Measurements from ENCODE around the gene TM9SF2.
"Not testable (repeated sequence)": the region's sequence is repeated elsewhere in the genome, so short reads cannot be mapped to it uniquely, and the experiment has no call there.

TM9SF2 gene, protein sequence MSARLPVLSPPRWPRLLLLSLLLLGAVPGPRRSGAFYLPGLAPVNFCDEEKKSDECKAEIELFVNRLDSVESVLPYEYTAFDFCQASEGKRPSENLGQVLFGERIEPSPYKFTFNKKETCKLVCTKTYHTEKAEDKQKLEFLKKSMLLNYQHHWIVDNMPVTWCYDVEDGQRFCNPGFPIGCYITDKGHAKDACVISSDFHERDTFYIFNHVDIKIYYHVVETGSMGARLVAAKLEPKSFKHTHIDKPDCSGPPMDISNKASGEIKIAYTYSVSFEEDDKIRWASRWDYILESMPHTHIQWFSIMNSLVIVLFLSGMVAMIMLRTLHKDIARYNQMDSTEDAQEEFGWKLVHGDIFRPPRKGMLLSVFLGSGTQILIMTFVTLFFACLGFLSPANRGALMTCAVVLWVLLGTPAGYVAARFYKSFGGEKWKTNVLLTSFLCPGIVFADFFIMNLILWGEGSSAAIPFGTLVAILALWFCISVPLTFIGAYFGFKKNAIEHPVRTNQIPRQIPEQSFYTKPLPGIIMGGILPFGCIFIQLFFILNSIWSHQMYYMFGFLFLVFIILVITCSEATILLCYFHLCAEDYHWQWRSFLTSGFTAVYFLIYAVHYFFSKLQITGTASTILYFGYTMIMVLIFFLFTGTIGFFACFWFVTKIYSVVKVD

GRCh38 chr13:99501184-99501847 is at the start of gene TM9SF2:
TM9SF2 (plus strand) TSS chr13:99501472; CDS start chr13:99501607, 135 bp downstream.
- Histone ChIP-seq H3K9me3 (peaks cover 6% of the 10 kb centered on the region; the same call in 1 of the 2 replicates), H3K36me3 (replicated peaks) (peaks cover 4% of the 10 kb centered on the region), H3K4me1 (peaks cover 42% of the 10 kb centered on the region), H3K4me3 (peak within 1 kb of the TSS; percentile 96), H3K27me3 (ENCODE audit: low read depth) (no peaks in the 10 kb centered on the region)
- in situ Hi-C loops (cut with MboI; ENCODE audit: low sequenced_read_pairs), result no loop called here
- peak; percentile 91 to 99 for DNase-seq (ENCODE audit: low spot score in 2 of 2)

DNA sequence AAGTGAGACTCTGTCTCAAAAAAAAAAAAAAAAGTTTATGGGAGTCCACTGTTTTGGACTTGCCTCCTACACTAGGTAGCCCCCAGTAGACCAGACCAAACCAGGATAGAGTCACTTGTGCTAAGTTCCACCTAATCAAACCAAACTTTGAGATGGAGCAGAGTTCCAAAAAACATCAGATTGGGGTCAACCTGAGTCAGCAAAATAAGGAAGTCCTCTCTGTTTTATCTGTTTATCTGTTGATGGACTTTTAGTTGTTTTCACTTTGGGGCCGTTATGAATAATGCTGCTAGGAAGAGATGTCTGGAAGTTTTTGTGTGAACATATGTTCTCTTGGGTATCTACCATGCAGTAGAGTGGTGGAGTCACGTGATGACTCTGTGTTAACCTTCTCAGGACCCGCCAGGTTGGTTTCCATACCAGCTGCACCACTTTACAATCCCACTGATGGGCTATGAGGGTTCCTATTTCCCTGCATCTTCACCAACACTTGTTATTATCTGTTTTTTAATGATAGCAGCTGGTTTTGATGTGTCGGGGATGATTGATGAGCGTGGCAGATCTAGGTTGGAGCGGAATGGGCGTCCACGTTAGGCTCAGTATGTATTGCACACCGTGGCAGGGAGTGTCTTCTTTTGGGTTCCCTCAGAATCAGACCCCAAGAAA is 46.6 kb upstream of the TM9SF2 start:
- DNase-seq (ENCODE audit: low spot score in 2 of 2), result no peak
- Histone ChIP-seq H3K9me3 (no peaks in the 10 kb centered on the region), H3K36me3 (replicated peaks) (no peaks in the 10 kb centered on the region), H3K4me3 (no peak overlapping the region), H3K27me3 (ENCODE audit: low read depth) (no peaks in the 10 kb centered on the region), H3K4me1 (no peaks in the 10 kb centered on the region)
- in situ Hi-C loops (cut with MboI; ENCODE audit: low sequenced_read_pairs), result no loop called here

DNA sequence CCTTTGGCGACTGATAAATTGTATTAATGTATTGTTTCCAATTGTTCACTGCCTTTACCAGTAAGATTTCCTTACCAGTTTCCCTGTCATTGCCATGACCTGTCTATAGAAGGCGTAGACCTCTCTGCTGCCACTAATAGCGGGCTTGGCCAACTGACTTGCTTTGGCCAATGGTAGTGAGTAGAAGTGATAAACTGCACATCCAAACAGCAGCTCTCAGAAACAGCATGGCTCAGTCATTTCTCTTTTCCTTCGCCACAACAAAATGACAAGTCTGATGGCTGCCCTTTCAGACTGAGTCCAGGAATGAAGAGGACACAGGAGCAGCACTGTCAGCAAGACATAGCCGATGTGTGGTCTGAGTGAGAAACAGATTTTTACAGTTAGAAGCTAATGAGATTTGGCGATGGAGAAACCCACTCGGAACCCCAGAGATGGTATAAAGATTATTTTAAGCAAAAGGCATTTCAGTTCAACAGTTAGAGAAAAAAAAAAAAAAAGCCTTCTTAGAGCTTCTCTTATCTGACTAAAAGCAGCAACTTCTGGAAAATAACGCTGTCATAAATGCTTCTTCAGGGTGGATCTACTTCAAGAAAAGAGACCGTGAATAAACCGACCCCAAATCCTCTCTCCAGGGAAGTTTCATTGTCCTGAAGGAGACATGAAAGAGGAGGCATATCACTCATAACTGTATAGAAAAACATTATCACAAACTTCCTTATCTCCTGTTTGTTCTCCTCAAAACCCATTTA is 42.0 kb upstream of the TM9SF2 start:
- in situ Hi-C loops (cut with MboI; ENCODE audit: low sequenced_read_pairs), result no loop called here

DNA sequence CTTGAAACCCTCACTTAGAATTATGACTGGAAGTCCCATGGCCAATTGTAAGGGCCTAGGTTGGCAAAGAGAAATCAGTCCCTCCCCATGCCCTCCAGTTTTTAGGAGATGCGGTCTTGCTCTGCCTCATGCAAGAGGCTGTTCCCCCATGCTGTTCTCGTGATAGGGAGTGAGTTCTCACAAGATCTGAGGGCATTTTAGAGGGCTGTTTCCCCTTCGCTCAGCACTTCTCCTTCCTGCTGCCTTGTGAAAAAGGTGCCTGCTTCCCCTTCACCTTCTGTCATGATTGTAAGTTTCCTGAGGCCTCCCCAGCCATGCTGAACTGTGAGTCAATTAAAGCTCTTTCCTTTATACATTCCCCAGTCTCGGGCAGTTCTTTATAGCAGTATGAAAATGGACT is 40.5 kb upstream of the TM9SF2 start:
- DNase-seq (ENCODE audit: low spot score in 2 of 2); H3K4me3 ChIP-seq; H3K4me1 ChIP-seq; H3K27me3 ChIP-seq (ENCODE audit: low read depth); in situ Hi-C loops (cut with MboI; ENCODE audit: low sequenced_read_pairs); H3K36me3 ChIP-seq (replicated peaks); H3K9me3 ChIP-seq: not testable (repeated sequence)

More for the DNA sequence above, 42.0 kb upstream of the TM9SF2 start:
- no peak overlapping the region for H3K4me3 ChIP-seq
- DNase-seq (ENCODE audit: low spot score in 2 of 2), result no peak
- H3K4me1 ChIP-seq, result no peaks in the 10 kb centered on the region
- H3K36me3 ChIP-seq (replicated peaks), result no peaks in the 10 kb centered on the region
- 0 out of 2 replicates have a peak, but pooled peaks cover under 1% of the 10 kb centered on the region for H3K27me3 ChIP-seq (ENCODE audit: low read depth)
- no peaks in the 10 kb centered on the region for H3K9me3 ChIP-seq

DNA sequence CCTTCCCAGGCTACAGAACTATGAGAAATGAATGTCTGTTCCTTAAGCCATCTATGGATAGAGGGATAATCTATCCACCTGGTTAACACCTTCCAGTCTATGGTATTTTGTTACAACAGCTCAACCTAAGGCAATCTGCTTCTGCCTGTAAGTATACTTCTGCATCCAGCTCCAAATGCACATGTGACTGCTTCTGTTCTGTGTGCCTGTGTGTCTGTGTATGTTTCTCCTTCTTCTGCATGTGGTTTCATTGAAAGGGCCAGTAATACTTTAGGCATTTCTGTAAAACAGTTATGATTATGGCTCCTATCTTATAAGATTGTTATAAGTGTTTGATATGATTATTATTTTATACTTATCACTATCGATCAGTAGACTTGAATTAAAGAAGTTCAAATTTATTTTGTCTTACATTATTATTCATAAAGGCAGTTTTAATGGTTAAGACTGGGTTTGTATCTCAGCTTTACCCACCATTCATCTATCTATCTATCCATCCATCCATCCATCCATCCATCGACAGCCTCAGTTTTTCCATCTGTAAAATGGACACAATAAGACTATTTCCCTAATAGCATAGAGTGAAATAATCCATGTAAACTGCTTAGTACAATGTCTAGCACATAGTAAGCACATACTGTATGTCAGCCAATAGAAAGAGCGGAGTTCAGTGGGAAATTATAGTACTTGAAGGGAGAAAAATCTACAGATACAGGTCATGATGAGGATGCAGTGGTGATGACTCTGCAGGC is 37.5 kb upstream of the TM9SF2 start:
- Histone ChIP-seq H3K9me3 (no peaks in the 10 kb centered on the region), H3K4me1 (no peaks in the 10 kb centered on the region), H3K4me3 (no peak overlapping the region), H3K27me3 (ENCODE audit: low read depth) (peaks cover 8% of the 10 kb centered on the region; the same call in 1 of the 2 replicates), H3K36me3 (replicated peaks) (no peaks in the 10 kb centered on the region)
- in situ Hi-C loops (cut with MboI; ENCODE audit: low sequenced_read_pairs), result no loop called here
- DNase-seq (ENCODE audit: low spot score in 2 of 2), result no peak

DNA sequence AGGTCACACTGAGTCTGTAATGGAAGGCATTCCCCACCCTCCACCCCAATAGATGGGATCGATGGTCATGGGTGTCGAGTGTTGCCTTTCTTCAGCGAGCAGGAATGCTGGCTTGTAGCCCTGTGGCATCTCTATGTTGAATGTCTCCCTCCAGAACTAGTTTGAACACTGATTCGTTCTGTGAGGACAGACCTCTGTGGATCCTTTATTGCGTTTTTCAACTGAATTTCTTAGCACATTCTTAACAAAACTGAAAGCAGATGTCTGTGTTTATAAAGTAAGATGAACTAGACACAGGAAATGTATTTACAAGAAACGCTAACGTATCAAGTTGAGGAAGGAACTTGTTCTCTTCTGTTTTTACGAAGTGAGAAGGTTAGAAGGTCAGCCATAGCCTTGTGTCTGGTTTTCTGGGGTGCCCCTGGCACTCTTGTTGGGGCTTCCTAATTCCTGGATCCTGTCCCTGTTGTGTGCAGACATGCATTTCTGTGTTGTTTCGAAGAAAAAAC is 36.8 kb upstream of the TM9SF2 start:
- Histone ChIP-seq H3K4me1 (no peaks in the 10 kb centered on the region), H3K36me3 (replicated peaks) (no peaks in the 10 kb centered on the region), H3K27me3 (ENCODE audit: low read depth) (peaks cover 10% of the 10 kb centered on the region; the same call in 1 of the 2 replicates), H3K9me3 (no peaks in the 10 kb centered on the region), H3K4me3 (no peak overlapping the region)
- DNase-seq (ENCODE audit: low spot score in 2 of 2), result no peak
- in situ Hi-C loops (cut with MboI; ENCODE audit: low sequenced_read_pairs), result no loop called here

DNA sequence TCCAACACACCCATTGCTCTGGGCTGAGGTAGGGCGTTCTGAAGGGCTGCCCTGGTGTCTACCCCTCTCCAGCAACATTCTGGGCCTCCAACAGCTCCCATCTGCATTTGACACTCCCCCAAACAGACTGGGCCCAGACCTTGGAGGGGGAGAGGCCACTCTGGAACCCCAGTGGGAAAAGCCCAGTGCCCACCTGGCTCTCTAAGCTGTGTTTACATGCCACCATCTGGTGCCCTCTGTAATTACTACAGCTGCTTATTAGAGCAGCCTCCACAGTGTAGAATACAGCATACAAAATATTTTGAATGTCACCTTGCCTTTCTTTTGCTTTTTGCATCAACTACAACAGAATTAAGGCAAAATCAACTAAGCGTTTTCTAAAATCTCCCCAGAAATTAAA is 35.8 kb upstream of the TM9SF2 start:
- Histone ChIP-seq H3K4me3 (no peak overlapping the region), H3K36me3 (replicated peaks) (no peaks in the 10 kb centered on the region), H3K9me3 (no peaks in the 10 kb centered on the region), H3K27me3 (ENCODE audit: low read depth) (peaks cover 12% of the 10 kb centered on the region; the same call in 1 of the 2 replicates), H3K4me1 (no peaks in the 10 kb centered on the region)
- in situ Hi-C loops (cut with MboI; ENCODE audit: low sequenced_read_pairs), result no loop called here
- no peak for DNase-seq (ENCODE audit: low spot score in 2 of 2)

GRCh38 chr13:99467764-99468163 is 33.5 kb upstream of the TM9SF2 start:
- in situ Hi-C loops (cut with MboI; ENCODE audit: low sequenced_read_pairs), result no loop called here
- no peak for DNase-seq (ENCODE audit: low spot score in 2 of 2)
- no peaks in the 10 kb centered on the region for H3K9me3 ChIP-seq
- no peaks in the 10 kb centered on the region for H3K4me1 ChIP-seq
- H3K36me3 ChIP-seq (replicated peaks), result no peaks in the 10 kb centered on the region
- no peak overlapping the region for H3K4me3 ChIP-seq
- peaks cover 12% of the 10 kb centered on the region for H3K27me3 ChIP-seq (ENCODE audit: low read depth)

- no peak for DNase-seq (ENCODE audit: low spot score in 2 of 2)
- Histone ChIP-seq H3K27me3 (ENCODE audit: low read depth) (peaks cover 12% of the 10 kb centered on the region), H3K36me3 (replicated peaks) (no peaks in the 10 kb centered on the region), H3K9me3 (no peaks in the 10 kb centered on the region), H3K4me3 (no peak overlapping the region), H3K4me1 (no peaks in the 10 kb centered on the region)
- in situ Hi-C loops (cut with MboI; ENCODE audit: low sequenced_read_pairs), result no loop called here
Measured at GRCh38 chr13:99469041-99469440, 32.2 kb upstream of the TM9SF2 start.

- H3K9me3 ChIP-seq, result no peaks in the 10 kb centered on the region
- peaks cover 11% of the 10 kb centered on the region for H3K27me3 ChIP-seq (ENCODE audit: low read depth)
- no peak overlapping the region for H3K4me3 ChIP-seq
- DNase-seq (ENCODE audit: low spot score in 2 of 2), result no peak
- in situ Hi-C loops (cut with MboI; ENCODE audit: low sequenced_read_pairs), result no loop called here
- no peaks in the 10 kb centered on the region for H3K36me3 ChIP-seq (replicated peaks)
- no peaks in the 10 kb centered on the region for H3K4me1 ChIP-seq
Measured at GRCh38 chr13:99470027-99470426, 31.2 kb upstream of the TM9SF2 start.

DNA sequence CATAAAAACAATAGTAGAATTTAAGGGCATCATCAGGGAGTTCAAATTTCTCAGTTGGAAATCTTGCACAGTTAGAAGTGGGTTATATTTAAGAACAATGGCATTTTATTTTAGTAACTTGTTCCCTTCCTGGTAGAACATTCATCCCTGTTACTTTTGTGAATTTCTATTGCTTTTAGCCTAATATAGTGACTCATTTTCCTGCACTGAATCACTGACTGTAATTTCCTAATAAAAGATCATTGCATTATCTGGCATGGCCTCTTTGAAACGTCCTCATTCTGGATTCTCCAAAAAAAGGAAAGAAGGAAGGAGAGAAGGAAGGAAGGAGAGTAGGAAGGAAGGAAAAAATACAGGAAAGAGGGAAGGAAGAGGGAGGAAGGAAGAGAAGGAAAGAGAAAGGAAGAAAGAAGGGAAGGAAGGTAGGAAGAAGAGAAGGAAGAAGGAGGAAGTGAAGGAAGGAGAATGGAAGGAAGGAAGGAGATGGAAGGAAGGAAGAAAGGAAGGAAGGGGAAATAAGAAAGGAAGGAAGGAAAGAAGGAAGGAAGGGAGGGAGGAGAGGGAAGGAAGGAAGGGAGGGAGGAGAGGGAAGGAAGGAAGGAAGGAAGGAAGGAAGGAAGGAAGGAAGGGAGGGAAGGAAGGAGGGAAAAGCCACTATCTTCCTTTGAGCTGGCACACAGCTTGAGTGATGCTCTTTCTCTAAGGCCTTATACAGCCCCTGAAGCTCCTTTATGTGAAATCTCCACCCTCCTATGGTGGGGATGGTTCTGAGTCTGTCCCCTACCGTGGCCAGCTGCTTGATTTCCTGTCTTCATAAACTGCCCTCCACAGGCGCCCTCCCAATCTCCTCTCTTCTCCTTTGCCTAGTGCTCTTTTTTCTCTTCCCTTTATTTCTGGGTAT is 29.8 kb upstream of the TM9SF2 start:
- Histone ChIP-seq H3K4me1 (no peaks in the 10 kb centered on the region; the same call in 1 of the 2 replicates), H3K4me3 (no peak overlapping the region), H3K27me3 (ENCODE audit: low read depth) (peaks cover 11% of the 10 kb centered on the region), H3K9me3 (no peaks in the 10 kb centered on the region), H3K36me3 (replicated peaks) (no peaks in the 10 kb centered on the region)
- DNase-seq (ENCODE audit: low spot score in 2 of 2), result no peak
- in situ Hi-C loops (cut with MboI; ENCODE audit: low sequenced_read_pairs), result no loop called here

GRCh38 chr13:99472122-99472440 is 29.2 kb upstream of the TM9SF2 start:
- Histone ChIP-seq H3K36me3 (replicated peaks) (no peaks in the 10 kb centered on the region), H3K4me1 (peaks cover 2% of the 10 kb centered on the region; the same call in 1 of the 2 replicates), H3K27me3 (ENCODE audit: low read depth) (peaks cover 11% of the 10 kb centered on the region), H3K9me3 (no peaks in the 10 kb centered on the region), H3K4me3 (no peak overlapping the region)
- in situ Hi-C loops (cut with MboI; ENCODE audit: low sequenced_read_pairs), result no loop called here
- no peak for DNase-seq (ENCODE audit: low spot score in 2 of 2)
